ENCODE measurements around the gene KCNJ11. TPM values are rescaled to one million over a fixed set of nuclear protein-coding genes. Genes with fewer than 3 reads are reported as not detected.

Gene KCNJ11
- total and polyA plus RNA-seq, 2 experiments from 2014 or later, result not detected

DNA sequence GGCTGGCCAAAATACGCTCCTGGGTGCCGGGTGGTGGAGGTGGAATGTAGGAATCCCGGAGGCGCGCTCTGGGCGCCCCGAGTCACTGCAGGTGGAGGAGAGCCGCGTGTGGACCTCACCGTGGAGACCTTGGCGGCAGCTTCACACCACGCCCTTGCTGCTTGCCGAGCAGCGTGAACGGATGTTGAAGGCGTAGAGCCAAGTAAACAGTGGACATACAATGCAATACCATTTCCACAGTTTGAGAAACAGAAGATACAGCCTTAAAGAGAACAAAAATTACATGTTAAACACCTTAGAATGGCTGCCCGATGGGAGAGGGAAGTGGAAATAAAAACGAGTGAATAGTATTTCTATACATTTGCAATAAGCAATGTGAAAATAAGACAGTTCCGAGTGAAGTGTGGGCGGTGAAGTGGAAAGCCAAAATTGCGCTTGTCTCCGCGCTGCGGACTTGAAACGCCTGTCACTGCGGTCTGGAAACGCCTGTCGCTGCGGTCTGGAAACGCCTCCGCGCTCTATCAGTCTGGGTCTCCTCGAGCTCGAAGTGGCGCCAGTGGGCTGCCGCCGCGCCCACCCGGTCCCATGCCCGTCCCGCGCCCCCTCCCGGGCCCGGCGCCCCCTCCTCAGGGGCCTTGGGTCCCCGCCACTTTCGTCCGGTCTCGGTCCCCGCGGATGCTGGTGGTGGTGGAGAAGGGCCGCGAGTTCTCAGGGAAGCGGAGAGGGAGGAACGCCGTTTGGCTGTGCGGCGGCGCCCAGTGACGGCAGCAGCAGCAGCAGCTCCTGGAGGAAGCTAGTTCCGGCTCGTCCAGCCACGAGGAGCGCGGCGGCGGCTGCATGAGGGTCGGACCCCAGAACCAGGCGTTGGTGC is 35.3 kb downstream of the KCNJ11 start:
- peaks cover 21% of the 10 kb centered on the region for H3F3A ChIP-seq (ENCODE audit: insufficient read depth)
- no peaks in the 10 kb centered on the region for H3K9me2 ChIP-seq (ENCODE audit: insufficient read depth)

DNA sequence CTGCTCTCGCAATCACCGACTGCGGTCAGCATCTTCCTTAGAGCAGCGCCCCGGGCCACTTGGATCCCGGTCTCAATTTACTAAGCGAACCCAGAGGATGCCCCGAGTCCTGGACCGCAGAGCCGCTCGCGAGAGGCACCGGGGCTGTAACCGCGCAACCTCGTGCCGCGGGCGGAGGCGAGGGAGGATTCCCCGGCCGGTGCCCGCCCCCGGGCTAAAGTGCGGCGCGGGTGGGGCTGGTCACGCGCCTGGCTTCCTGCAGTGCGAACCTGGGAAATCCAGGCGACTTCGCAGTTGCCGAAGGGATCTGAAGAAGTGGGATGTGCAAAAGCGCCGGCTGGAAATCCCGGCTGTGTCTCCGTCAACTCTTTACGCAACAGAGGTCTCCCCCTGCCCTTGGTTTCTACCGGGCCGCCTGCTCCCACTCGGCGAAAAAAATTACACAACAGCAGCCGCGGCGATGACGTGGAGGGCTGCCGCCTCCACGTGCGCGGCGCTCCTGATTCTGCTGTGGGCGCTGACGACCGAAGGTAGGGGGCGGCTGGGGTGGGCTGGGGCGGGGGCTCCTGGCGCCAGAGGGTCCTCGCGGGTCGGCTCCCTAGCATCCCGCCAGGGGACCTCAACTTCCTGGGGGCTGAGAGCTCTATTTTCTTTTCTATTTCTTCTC is 36.8 kb downstream of the KCNJ11 start, which contains the start of gene NCR3LG1:
NCR3LG1 (plus strand) TSS at position 291 of the 667 bp plus-strand sequence; CDS start at position 461, 170 bp downstream.
- peak within 1 kb of the TSS; percentile 96 for H2AFZ ChIP-seq
- 1% methylated on average over 56 to 57 of the region's 61 CpGs for WGBS, 2 experiments (ENCODE audit: low coverage in 1 of 2, low lambda C conversion rate in 2 of 2, missing lambda C conversion rate in 2 of 2)
- peaks cover 28% of the 10 kb centered on the region for H3F3A ChIP-seq (ENCODE audit: insufficient read depth)
- H3K36me3 ChIP-seq (ENCODE audit: low read depth), result no peaks in the 10 kb centered on the region
- TF ChIP-seq EZH2 (IDR thresholded peaks at IDR 0.05; ENCODE audit: insufficient read depth, poor library complexity, severe bottlenecking) (no peak), EZH2phosphoT487 (IDR thresholded peaks at IDR 0.05; ENCODE audit: insufficient read depth, low read depth) (no peak)
- no peaks in the 10 kb centered on the region for H3K27me3 ChIP-seq (replicated peaks; ENCODE audit: insufficient read depth)
- in situ Hi-C loops (cut with MboI), result no loop called here
- no peaks in the 10 kb centered on the region for H4K20me1 ChIP-seq (ENCODE audit: insufficient read depth)
- H3K27ac ChIP-seq, result peak within 1 kb of the TSS; percentile 82
- peak within 1 kb of the TSS; percentile 90 for H3K4me3 ChIP-seq
- no peaks in the 10 kb centered on the region for H3K9me2 ChIP-seq (ENCODE audit: insufficient read depth)
- H3K9ac ChIP-seq, result peak within 1 kb of the TSS; percentile 89
- H3K79me2 ChIP-seq (ENCODE audit: insufficient read depth), result no peaks in the 10 kb centered on the region
- H3K9me3 ChIP-seq (ENCODE audit: low read depth), result no peaks in the 10 kb centered on the region
- peak within 1 kb of the TSS; percentile 96 for H3K4me2 ChIP-seq (ENCODE audit: unreplicated experiment)
- DNase-seq, result peak; percentile 88
- peaks cover 9% of the 10 kb centered on the region; the same call in 1 of the 2 replicates for H3K4me1 ChIP-seq (ENCODE audit: insufficient read depth)

More for the DNA sequence above, 35.3 kb downstream of the KCNJ11 start:
- no peak for TF ChIP-seq EZH2phosphoT487 (IDR thresholded peaks at IDR 0.05; ENCODE audit: insufficient read depth, low read depth)
- no peak for TF ChIP-seq EZH2 (IDR thresholded peaks at IDR 0.05; ENCODE audit: insufficient read depth, poor library complexity, severe bottlenecking)
- 1% methylated on average over 48 to 67 of the region's 69 CpGs for WGBS, 2 experiments (ENCODE audit: low coverage in 1 of 2, low lambda C conversion rate in 2 of 2, missing lambda C conversion rate in 2 of 2)
- no peaks in the 10 kb centered on the region for H3K79me2 ChIP-seq (ENCODE audit: insufficient read depth)
- H4K20me1 ChIP-seq (ENCODE audit: insufficient read depth), result no peaks in the 10 kb centered on the region
- peak overlapping the region; percentile 90 for H3K4me3 ChIP-seq
- peak overlapping the region; percentile 96 for H3K4me2 ChIP-seq (ENCODE audit: unreplicated experiment)
- H3K27ac ChIP-seq, result peak overlapping the region; percentile 82
- no peaks in the 10 kb centered on the region for H3K27me3 ChIP-seq (replicated peaks; ENCODE audit: insufficient read depth)
- peaks cover 9% of the 10 kb centered on the region; the same call in 1 of the 2 replicates for H3K4me1 ChIP-seq (ENCODE audit: insufficient read depth)
- H2AFZ ChIP-seq, result peak overlapping the region; percentile 96
- H3K36me3 ChIP-seq (ENCODE audit: low read depth), result no peaks in the 10 kb centered on the region
- H3K9me3 ChIP-seq (ENCODE audit: low read depth), result no peaks in the 10 kb centered on the region
- DNase-seq, result peak; percentile 91
- peak overlapping the region; percentile 89 for H3K9ac ChIP-seq
- in situ Hi-C loops (cut with MboI), result no loop called here

DNA sequence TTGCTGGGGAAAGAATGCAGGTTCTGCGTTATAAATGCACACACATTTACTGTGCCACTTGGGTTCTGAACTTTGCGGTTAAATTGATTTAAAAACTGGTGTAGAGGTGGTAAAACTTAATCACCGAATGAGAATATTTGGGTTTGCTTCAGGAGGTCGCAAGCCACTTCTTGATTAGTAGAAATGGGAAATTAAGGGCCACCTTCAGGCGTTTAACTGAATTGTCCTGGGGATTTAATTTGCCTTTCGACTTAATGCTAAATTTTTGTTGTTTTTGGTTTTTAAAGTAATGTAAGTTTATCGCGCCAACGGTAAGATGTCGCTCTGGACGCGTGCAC is 37.3 kb downstream of the KCNJ11 start:
- Histone ChIP-seq H4K20me1 (ENCODE audit: insufficient read depth) (no peaks in the 10 kb centered on the region), H3K9me3 (ENCODE audit: low read depth) (no peaks in the 10 kb centered on the region), H3F3A (ENCODE audit: insufficient read depth) (peaks cover 28% of the 10 kb centered on the region), H3K4me3 (peak overlapping the region; percentile 90), H2AFZ (peak overlapping the region; percentile 96), H3K9ac (peak overlapping the region; percentile 89), H3K36me3 (ENCODE audit: low read depth) (no peaks in the 10 kb centered on the region), H3K27ac (peak overlapping the region; percentile 82), H3K27me3 (replicated peaks; ENCODE audit: insufficient read depth) (no peaks in the 10 kb centered on the region), H3K4me2 (ENCODE audit: unreplicated experiment) (peak overlapping the region; percentile 96), H3K79me2 (ENCODE audit: insufficient read depth) (no peaks in the 10 kb centered on the region), H3K4me1 (ENCODE audit: insufficient read depth) (peaks cover 9% of the 10 kb centered on the region; the same call in 1 of the 2 replicates), H3K9me2 (ENCODE audit: insufficient read depth) (no peaks in the 10 kb centered on the region)
- no peak for DNase-seq
- WGBS, 2 experiments (ENCODE audit: low coverage in 1 of 2, low lambda C conversion rate in 2 of 2, missing lambda C conversion rate in 2 of 2), result 25 to 26% methylated on average over 12 of the region's 12 CpGs
- in situ Hi-C loops (cut with MboI), result no loop called here
- no peak for TF ChIP-seq EZH2phosphoT487 (IDR thresholded peaks at IDR 0.05; ENCODE audit: insufficient read depth, low read depth)
- no peak for TF ChIP-seq EZH2 (IDR thresholded peaks at IDR 0.05; ENCODE audit: insufficient read depth, poor library complexity, severe bottlenecking)

DNA sequence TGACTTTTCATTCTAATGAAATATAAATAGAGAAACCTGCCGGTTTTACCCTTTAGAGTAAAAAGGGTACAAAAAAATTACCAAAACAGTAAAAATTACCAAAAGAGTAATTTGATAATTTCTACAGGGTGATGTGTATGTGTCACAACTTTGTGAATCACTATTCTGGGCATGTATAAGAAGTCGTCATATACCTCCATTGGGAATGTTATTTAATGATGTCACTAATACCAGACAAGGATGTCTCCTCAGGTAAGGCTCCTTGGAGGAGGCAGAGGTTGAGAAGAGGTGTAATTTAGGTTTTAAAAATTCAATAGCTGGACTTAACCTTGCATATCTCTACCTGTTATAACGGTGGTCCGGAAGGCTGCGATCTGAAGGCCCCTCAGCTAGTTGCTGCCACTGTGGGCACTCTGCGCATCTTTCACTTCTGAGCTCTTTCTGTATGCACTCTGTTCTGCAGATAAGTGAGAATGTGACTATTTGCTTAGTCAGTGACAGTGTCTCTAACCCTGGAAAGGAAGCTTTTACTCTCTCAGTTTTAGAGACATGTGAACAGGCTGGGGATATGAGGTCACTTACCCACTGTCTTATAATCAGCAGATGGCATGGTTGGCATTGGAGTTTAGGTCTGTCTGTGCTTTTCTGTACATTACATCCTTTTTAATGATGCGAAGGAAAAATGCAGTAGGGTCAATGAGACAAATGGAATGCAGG is 37.8 kb downstream of the KCNJ11 start:
- peak; percentile 48 for DNase-seq
- in situ Hi-C loops (cut with MboI), result no loop called here
- peaks cover 28% of the 10 kb centered on the region for H3F3A ChIP-seq (ENCODE audit: insufficient read depth)
- H3K27ac ChIP-seq, result no peak overlapping the region
- no peak overlapping the region for H3K4me2 ChIP-seq (ENCODE audit: unreplicated experiment)
- H3K4me1 ChIP-seq (ENCODE audit: insufficient read depth), result peaks cover 9% of the 10 kb centered on the region; the same call in 1 of the 2 replicates
- H3K4me3 ChIP-seq, result no peak overlapping the region
- H3K79me2 ChIP-seq (ENCODE audit: insufficient read depth), result no peaks in the 10 kb centered on the region
- H2AFZ ChIP-seq, result no peak overlapping the region
- no peaks in the 10 kb centered on the region for H3K9me3 ChIP-seq (ENCODE audit: low read depth)
- H3K9me2 ChIP-seq (ENCODE audit: insufficient read depth), result no peaks in the 10 kb centered on the region
- H3K9ac ChIP-seq, result no peak overlapping the region
- no peaks in the 10 kb centered on the region for H3K27me3 ChIP-seq (replicated peaks; ENCODE audit: insufficient read depth)
- no peaks in the 10 kb centered on the region for H3K36me3 ChIP-seq (ENCODE audit: low read depth)
- TF ChIP-seq EZH2 (IDR thresholded peaks at IDR 0.05; ENCODE audit: insufficient read depth, poor library complexity, severe bottlenecking) (no peak), EZH2phosphoT487 (IDR thresholded peaks at IDR 0.05; ENCODE audit: insufficient read depth, low read depth) (no peak)
- no peaks in the 10 kb centered on the region for H4K20me1 ChIP-seq (ENCODE audit: insufficient read depth)
- 89 to 92% methylated on average over 7 of the region's 7 CpGs for WGBS, 2 experiments (ENCODE audit: low coverage in 1 of 2, low lambda C conversion rate in 2 of 2, missing lambda C conversion rate in 2 of 2)
